HEK293 (cell line): ENCODE data around the gene PRKG1.

Experiments used
- ATF2 ChIP-seq: fragments of 450-650 bp; formaldehyde crosslinking; IDR thresholded peaks from 2 replicates; pipeline ENCODE4 v1.5.1; 2016; ENCODE audit warnings: missing biosample characterization, missing genetic modification characterization, low read depth
- CTCF ChIP-seq: fragments of 450-650 bp; formaldehyde crosslinking; IDR thresholded peaks from 2 replicates; pipeline ENCODE4 v1.5.1; 2016; ENCODE audit warnings: missing biosample characterization, missing genetic modification characterization
- PRDM1 ChIP-seq: fragments of 450-650 bp; formaldehyde crosslinking; IDR thresholded peaks from 2 replicates; pipeline ENCODE4; 2016; ENCODE audit warnings: missing biosample characterization, missing genetic modification characterization
- YY1 ChIP-seq: fragments of 450-650 bp; formaldehyde crosslinking; IDR thresholded peaks from 2 replicates; pipeline ENCODE4 v1.5.1; 2018; ENCODE audit warnings: missing biosample characterization, missing genetic modification characterization
- ZNF112 ChIP-seq: fragments of 450-650 bp; formaldehyde crosslinking; IDR thresholded peaks from 2 replicates; pipeline ENCODE4 v1.5.0; 2017; ENCODE audit warnings: missing biosample characterization, missing genetic modification characterization
- ZNF211 ChIP-seq: fragments of 450-650 bp; formaldehyde crosslinking; IDR thresholded peaks from 2 replicates; pipeline ENCODE4 v1.5.1; 2016; ENCODE audit warnings: low read depth, missing biosample characterization, missing genetic modification characterization
- ZNF335 ChIP-seq: fragments of 450-650 bp; formaldehyde crosslinking; conservative IDR thresholded peaks from 2 replicates; pipeline ENCODE4 v1.5.1; 2016; ENCODE audit warnings: missing biosample characterization, missing genetic modification characterization
- ZNF639 ChIP-seq: fragments of 450-650 bp; formaldehyde crosslinking; IDR thresholded peaks from 2 replicates; pipeline ENCODE4 v1.5.1; 2016; ENCODE audit warnings: missing biosample characterization, missing genetic modification characterization
- ZNF677 ChIP-seq: fragments of 450-650 bp; IDR thresholded peaks from 2 replicates; pipeline ENCODE4 v1.5.0; 2018; ENCODE audit warnings: missing biosample characterization, mild to moderate bottlenecking, missing genetic modification characterization, moderate library complexity

- no peak for TF ChIP-seq YY1
- TF ChIP-seq ZNF677 (tag by site-specific recombination): no peak
- no peak for TF ChIP-seq ZNF639 (tag by site-specific recombination)
- TF ChIP-seq CTCF (tag by site-specific recombination): no peak
- no peak for TF ChIP-seq ZNF211 (tag by site-specific recombination)
- TF ChIP-seq ZNF112: no peak
- TF ChIP-seq PRDM1: no peak
- no peak for TF ChIP-seq ZNF335 (tag by site-specific recombination)
- no peak for TF ChIP-seq ATF2
Observed at GRCh38 chr10:51935341-51935740, 861.1 kb downstream of the PRKG1 start.
